HG02943 (cell line): ENCODE data around the gene AFP.
"Not testable (repeated sequence)": the region's sequence is repeated elsewhere in the genome, so short reads cannot be mapped to it uniquely, and the experiment has no call there.

Source experiments
- ATAC-seq: cut with Tn5 transposase; IDR thresholded peaks from one replicate; pipeline ENCODE4 v1.9.1; 2021; ENCODE audit warnings: mild to moderate bottlenecking, low read depth, moderate library complexity; ENCODE audit not compliant: unreplicated experiment

Gene AFP

GRCh38 chr4:73435984-73436383 is at the start of gene AFP:
AFP (plus strand) TSS chr4:73436221; CDS start chr4:73436263, 42 bp downstream.
- ATAC-seq = no peak

GRCh38 chr4:73387552-73387951 is 48.5 kb upstream of the AFP start:
- ATAC-seq = no peak

- ATAC-seq = no peak
Measured at GRCh38 chr4:73388887-73389286, 47.1 kb upstream of the AFP start.

- not testable (repeated sequence) for ATAC-seq
Measured at GRCh38 chr4:73389663-73390062, 46.4 kb upstream of the AFP start.

- ATAC-seq = no peak
Measured at GRCh38 chr4:73391774-73392173, 44.2 kb upstream of the AFP start.

GRCh38 chr4:73392936-73393335 is 43.1 kb upstream of the AFP start:
- ATAC-seq = no peak

- ATAC-seq = no peak
Measured at GRCh38 chr4:73396304-73396703, 39.7 kb upstream of the AFP start.

- no peak for ATAC-seq
Measured at GRCh38 chr4:73396993-73397972, 38.7 kb upstream of the AFP start.

- no peak for ATAC-seq
Measured at GRCh38 chr4:73401412-73401811, 34.6 kb upstream of the AFP start.

- no peak for ATAC-seq
Measured at GRCh38 chr4:73404042-73404441, 32.0 kb upstream of the AFP start, which contains the start of gene ALB. ALB (plus strand) TSS chr4:73404287; CDS start chr4:73404328, 41 bp downstream.

- no peak for ATAC-seq
Measured at GRCh38 chr4:73404457-73404856, 31.6 kb upstream of the AFP start.

GRCh38 chr4:73405138-73405537 is 30.9 kb upstream of the AFP start:
- no peak for ATAC-seq

GRCh38 chr4:73406548-73406875 is 29.5 kb upstream of the AFP start:
- no peak for ATAC-seq

GRCh38 chr4:73407227-73407673 is 28.8 kb upstream of the AFP start:
- ATAC-seq = no peak

GRCh38 chr4:73408181-73408867 is 27.7 kb upstream of the AFP start:
- ATAC-seq = no peak

GRCh38 chr4:73409012-73409862 is 26.8 kb upstream of the AFP start:
- no peak for ATAC-seq

GRCh38 chr4:73409978-73410548 is 26.0 kb upstream of the AFP start:
- ATAC-seq = no peak

GRCh38 chr4:73410916-73411730 is 24.9 kb upstream of the AFP start:
- ATAC-seq = no peak

GRCh38 chr4:73411731-73412414 is 24.1 kb upstream of the AFP start:
- ATAC-seq = no peak
